Trophoblast cell (in vitro differentiated cells and primary cell): ENCODE results near the gene NOXRED1.
A peak's percentile ranks its signal among the peaks of the same experiment; 100 is the strongest.

Experiments used
- DNase-seq, 2 donors: peaks; one replicate each; pipeline ENCODE4 v3.0.0-alpha.2; 2016
- H2AFZ ChIP-seq: 2 replicates; pipeline ENCODE4 v1.6.1; 2013; ENCODE audit warnings: low read length, moderate library complexity, mild to moderate bottlenecking; ENCODE audit not compliant: insufficient read depth, poor library complexity
- H2AK5ac ChIP-seq: 2 replicates; pipeline ENCODE4 v1.6.1; 2013; ENCODE audit warnings: mild to moderate bottlenecking, low read length
- H2BK120ac ChIP-seq: 2 replicates; pipeline ENCODE4 v1.6.1; 2013; ENCODE audit warnings: low read length, mild to moderate bottlenecking, moderate library complexity; ENCODE audit not compliant: insufficient read depth, poor library complexity
- H2BK12ac ChIP-seq: 2 replicates; pipeline ENCODE4 v1.6.1; 2013; ENCODE audit warnings: mild to moderate bottlenecking, low read length, moderate library complexity
- H2BK5ac ChIP-seq: 2 replicates; pipeline ENCODE4 v1.6.1; 2013; ENCODE audit warnings: low read length, low read depth, moderate library complexity, mild to moderate bottlenecking; ENCODE audit not compliant: poor library complexity
- H3K14ac ChIP-seq: 2 replicates; pipeline ENCODE4 v1.6.1; 2013; ENCODE audit warnings: mild to moderate bottlenecking, low read length
- H3K18ac ChIP-seq: 2 replicates; pipeline ENCODE4 v1.6.1; 2013; ENCODE audit warnings: mild to moderate bottlenecking, low read length
- H3K23ac ChIP-seq: 2 replicates; pipeline ENCODE4 v1.6.1; 2013; ENCODE audit warnings: low read length
- H3K27ac ChIP-seq: 2 replicates; pipeline ENCODE4 v1.5.1; 2013; ENCODE audit warnings: low read depth, mild to moderate bottlenecking, inconsistent platforms, low read length, moderate library complexity
- H3K27me3 ChIP-seq: 2 replicates; pipeline ENCODE4 v1.6.1; 2013; ENCODE audit warnings: inconsistent platforms, mild to moderate bottlenecking, low read length, moderate library complexity; ENCODE audit not compliant: insufficient read depth
- H3K36me3 ChIP-seq, 2 experiments: 1 replicate in 1 of 2; 2 replicates in 1 of 2; pipeline ENCODE4 v1.6.1; 2013; ENCODE audit warnings: low read length in 2 of 2, mild to moderate bottlenecking in 2 of 2, moderate library complexity in 1 of 2; ENCODE audit not compliant: insufficient read depth in 2 of 2, control insufficient read depth in 1 of 2
- H3K4ac ChIP-seq: 2 replicates; pipeline ENCODE4 v1.6.1; 2013; ENCODE audit warnings: low read depth, mild to moderate bottlenecking, low read length, moderate library complexity
- H3K4me1 ChIP-seq, 2 experiments: 1 replicate in 1 of 2; 2 replicates in 1 of 2; pipeline ENCODE4 v1.6.1; 2013; ENCODE audit warnings: low read length in 2 of 2, mild to moderate bottlenecking in 2 of 2, moderate library complexity in 1 of 2; ENCODE audit not compliant: insufficient read depth in 2 of 2, control insufficient read depth in 1 of 2
- H3K4me2 ChIP-seq: 2 replicates; pipeline ENCODE4 v1.6.1; 2013; ENCODE audit warnings: inconsistent platforms, mild to moderate bottlenecking, low read length, moderate library complexity
- H3K4me3 ChIP-seq: 2 replicates; pipeline ENCODE4 v1.5.1; 2013; ENCODE audit warnings: mild to moderate bottlenecking, low read depth, low read length, inconsistent platforms
- H3K79me1 ChIP-seq: one replicate; pipeline ENCODE4 v1.6.1; 2013; ENCODE audit warnings: low read length
- H3K79me2 ChIP-seq: 2 replicates; pipeline ENCODE4 v1.6.1; 2013; ENCODE audit warnings: low read length, mild to moderate bottlenecking; ENCODE audit not compliant: control insufficient read depth, insufficient read depth, poor library complexity
- H3K9ac ChIP-seq: 2 replicates; pipeline ENCODE4 v1.6.1; 2013; ENCODE audit warnings: mild to moderate bottlenecking, low read length
- H3K9me3 ChIP-seq: 2 replicates; pipeline ENCODE4 v1.6.1; 2013; ENCODE audit warnings: low read depth, mild to moderate bottlenecking, control low read depth, inconsistent platforms, low read length; ENCODE audit not compliant: insufficient read depth
- H4K12ac ChIP-seq: 2 replicates; pipeline ENCODE4 v1.6.1; 2013; ENCODE audit warnings: low read depth, mild to moderate bottlenecking, low read length, moderate library complexity
- H4K8ac ChIP-seq: 2 replicates; pipeline ENCODE4 v1.6.1; 2013; ENCODE audit warnings: low read depth, mild to moderate bottlenecking, low read length, moderate library complexity
- H4K91ac ChIP-seq: one replicate; pipeline ENCODE4 v1.6.1; 2013; ENCODE audit warnings: low read depth, mild to moderate bottlenecking, low read length, moderate library complexity
- WGBS: extraction: QIAGEN DNeasy Blood & Tissue Kit; methylation state at CpG from one replicate; pipeline ENCODE4 v1.1.7; 2013; ENCODE audit warnings: missing lambda C conversion rate; ENCODE audit not compliant: insufficient read length, insufficient coverage; ENCODE audit errors: extremely low coverage; 5-methylcytosine and 5-hydroxymethylcytosine counted together

Gene NOXRED1

GRCh38 chr14:77409131-77409533 is 14.2 kb downstream of the NOXRED1 start:
- no peak overlapping the region for H3K23ac ChIP-seq
- H4K91ac ChIP-seq: no peak overlapping the region
- no peak overlapping the region for H2AK5ac ChIP-seq
- H3K4me1 ChIP-seq: no peaks in the 10 kb centered on the region
- H3K9me3 ChIP-seq: no peaks in the 10 kb centered on the region
- no peaks in the 10 kb centered on the region for H3K36me3 ChIP-seq
- no peak overlapping the region for H2BK12ac ChIP-seq
- no peaks in the 10 kb centered on the region for H3K79me1 ChIP-seq
- no peaks in the 10 kb centered on the region for H3K27me3 ChIP-seq
- H3K4me3 ChIP-seq: no peak overlapping the region
- H3K18ac ChIP-seq: no peak overlapping the region
- no peak overlapping the region for H2AFZ ChIP-seq
- no peak overlapping the region for H3K14ac ChIP-seq
- H2BK120ac ChIP-seq: no peak overlapping the region
- no peak overlapping the region for H4K8ac ChIP-seq
- no peak overlapping the region for H3K4me2 ChIP-seq
- H4K12ac ChIP-seq: no peak overlapping the region
- no peak overlapping the region for H2BK5ac ChIP-seq
- no CpG with 5 or more reads among the region's 3 CpGs for WGBS
- H3K27ac ChIP-seq: no peak overlapping the region
- no peaks in the 10 kb centered on the region for H3K79me2 ChIP-seq
- no peak for DNase-seq
- no peak overlapping the region for H3K9ac ChIP-seq
- H3K4ac ChIP-seq: no peak overlapping the region

DNA sequence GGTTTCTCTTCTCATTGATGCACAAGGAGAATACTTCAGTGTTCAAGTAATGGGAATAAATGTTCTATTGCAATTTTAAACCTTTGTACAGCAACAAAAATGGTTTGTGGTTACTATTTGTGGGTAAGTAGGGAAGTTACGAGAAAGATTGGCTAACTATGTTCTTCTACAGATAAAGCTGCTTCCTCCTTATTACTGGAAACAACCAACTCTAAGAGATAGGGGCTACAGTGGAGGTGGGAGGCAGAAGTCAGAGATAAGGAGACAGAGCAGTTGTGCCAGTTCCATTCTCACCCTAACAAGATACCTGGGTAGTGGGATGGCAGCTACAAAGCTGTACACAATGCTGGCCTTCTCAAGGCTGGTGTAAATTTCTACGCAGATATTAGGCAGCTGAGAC is 16.2 kb downstream of the NOXRED1 start:
- no peaks in the 10 kb centered on the region for H3K4me1 ChIP-seq
- no peaks in the 10 kb centered on the region for H3K36me3 ChIP-seq
- no peaks in the 10 kb centered on the region for H3K79me2 ChIP-seq
- no peak overlapping the region for H4K12ac ChIP-seq
- DNase-seq: no peak
- H3K4me3 ChIP-seq: no peak overlapping the region
- H3K23ac ChIP-seq: no peak overlapping the region
- H3K9me3 ChIP-seq: no peaks in the 10 kb centered on the region
- no peaks in the 10 kb centered on the region for H3K79me1 ChIP-seq
- no peak overlapping the region for H2BK120ac ChIP-seq
- H3K4ac ChIP-seq: no peak overlapping the region
- no peak overlapping the region for H3K14ac ChIP-seq
- H4K8ac ChIP-seq: no peak overlapping the region
- H3K18ac ChIP-seq: no peak overlapping the region
- H3K4me2 ChIP-seq: no peak overlapping the region
- H3K27me3 ChIP-seq: no peaks in the 10 kb centered on the region
- no peak overlapping the region for H3K9ac ChIP-seq
- no peak overlapping the region for H4K91ac ChIP-seq
- H2BK5ac ChIP-seq: no peak overlapping the region
- no CpG with 5 or more reads among the region's 2 CpGs for WGBS
- no peak overlapping the region for H3K27ac ChIP-seq
- no peak overlapping the region for H2AK5ac ChIP-seq
- no peak overlapping the region for H2BK12ac ChIP-seq
- no peak overlapping the region for H2AFZ ChIP-seq

DNA sequence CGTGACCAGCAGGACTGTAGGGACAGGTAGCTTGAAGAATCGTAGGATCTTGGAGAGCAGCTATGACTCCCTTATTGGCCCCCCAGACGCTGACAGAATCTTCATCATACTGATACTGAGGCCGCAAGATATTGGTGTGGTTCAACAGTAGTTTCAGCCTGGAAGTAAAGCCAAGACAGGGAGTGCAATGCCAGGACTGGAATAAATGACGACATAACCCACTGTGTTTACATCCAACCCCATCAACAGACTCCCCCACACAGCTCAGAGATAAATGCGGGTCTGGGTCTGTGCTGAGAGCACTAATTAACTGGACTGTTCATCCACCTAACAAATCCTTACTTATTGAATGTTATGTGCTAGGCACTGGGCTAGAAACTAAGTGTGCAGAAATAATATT is 16.6 kb downstream of the NOXRED1 start:
- DNase-seq: peak in 1 of 2 donors; percentile 36
- Histone ChIP-seq H3K27me3 (no peaks in the 10 kb centered on the region), H2BK12ac (no peak overlapping the region), H2BK5ac (no peak overlapping the region), H4K91ac (no peak overlapping the region), H3K23ac (no peak overlapping the region), H4K8ac (no peak overlapping the region), H3K4me1 (no peaks in the 10 kb centered on the region), H3K4ac (no peak overlapping the region), H3K14ac (no peak overlapping the region), H3K18ac (no peak overlapping the region), H4K12ac (no peak overlapping the region), H2AK5ac (no peak overlapping the region), H2BK120ac (no peak overlapping the region), H3K27ac (no peak overlapping the region), H3K4me2 (no peak overlapping the region), H2AFZ (no peak overlapping the region), H3K79me1 (no peaks in the 10 kb centered on the region), H3K36me3 (no peaks in the 10 kb centered on the region), H3K4me3 (no peak overlapping the region), H3K9me3 (no peaks in the 10 kb centered on the region), H3K9ac (no peak overlapping the region), H3K79me2 (no peaks in the 10 kb centered on the region)
- no CpG with 5 or more reads among the region's 6 CpGs for WGBS

GRCh38 chr14:77406086-77406485 is 17.2 kb downstream of the NOXRED1 start:
- Histone ChIP-seq H3K79me2 (no peaks in the 10 kb centered on the region), H3K23ac (no peak overlapping the region), H3K4me2 (no peak overlapping the region), H3K27ac (no peak overlapping the region), H2AFZ (no peak overlapping the region), H3K18ac (no peak overlapping the region), H3K9me3 (no peaks in the 10 kb centered on the region), H2BK120ac (no peak overlapping the region), H3K14ac (no peak overlapping the region), H4K91ac (no peak overlapping the region), H3K27me3 (no peaks in the 10 kb centered on the region), H4K12ac (no peak overlapping the region), H2AK5ac (no peak overlapping the region), H3K36me3 (no peaks in the 10 kb centered on the region), H2BK12ac (no peak overlapping the region), H4K8ac (no peak overlapping the region), H3K4ac (no peak overlapping the region), H3K4me1 (no peaks in the 10 kb centered on the region), H3K4me3 (no peak overlapping the region), H3K79me1 (no peaks in the 10 kb centered on the region), H3K9ac (no peak overlapping the region), H2BK5ac (no peak overlapping the region)
- no peak for DNase-seq
- no CpG with 5 or more reads among the region's 3 CpGs for WGBS
